Astrocyte of the cerebellum (primary cell): ENCODE data around the gene COQ6.
"Not testable (repeated sequence)": the region's sequence is repeated elsewhere in the genome, so short reads cannot be mapped to it uniquely, and the experiment has no call there.

Experiments used
- DNase-seq: peaks from one replicate; pipeline ENCODE4 v3.0.0-alpha.2; 2011; ENCODE audit warnings: low read depth
- H3K4me3 ChIP-seq: 2 replicates; pipeline ENCODE4 v1.5.1; 2011; ENCODE audit warnings: mild to moderate bottlenecking, low read depth, low read length, moderate library complexity
- CTCF ChIP-seq: IDR thresholded peaks from 2 replicates; pipeline ENCODE4 v1.5.1; 2012; ENCODE audit warnings: low read length, low read depth, moderate library complexity, mild to moderate bottlenecking; ENCODE audit errors: missing control alignments
- in situ Hi-C: cut with HindIII; loops from 2 replicates; pipeline ENCODE4 v1.10.0; 2017; ENCODE audit warnings: low sequenced_read_pairs

COQ6 gene

GRCh38 chr14:73949752-73950734 lies at the start of gene COQ6, which contains the start of gene FAM161B:
TSS of gene COQ6 (plus strand) at chr14:73950302. CDS start at chr14:73950333, 31 bp downstream.
TSS of gene FAM161B (minus strand) at chr14:73950094. CDS start at chr14:73950026, 68 bp downstream.
- peak within 1 kb of the TSS; percentile 97 for H3K4me3 ChIP-seq
- peak; percentile 93 for DNase-seq
- TF ChIP-seq CTCF: peak; percentile 18
- in situ Hi-C loops: no loop called here

DNA sequence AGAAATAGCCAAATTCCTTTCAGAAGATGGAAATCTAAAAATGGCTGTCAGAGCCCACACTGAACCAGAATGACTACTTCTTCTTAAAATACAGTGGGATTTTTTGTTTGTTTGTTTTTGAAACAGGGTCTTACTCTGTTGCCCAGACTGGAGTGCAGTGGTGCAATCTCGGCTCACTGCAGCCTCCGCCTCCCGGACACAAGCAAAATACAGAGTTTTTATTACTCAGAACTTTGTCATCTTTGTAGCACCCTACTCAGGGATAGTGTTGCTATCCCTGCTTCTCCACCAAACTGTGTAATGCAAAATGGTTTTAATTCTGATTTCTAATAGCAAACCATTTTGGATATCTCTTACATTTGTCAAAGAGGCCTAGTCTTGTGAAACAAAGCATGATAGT lies 47.1 kb upstream of the COQ6 start:
- in situ Hi-C loops: no loop called here
- no peak for DNase-seq
- H3K4me3 ChIP-seq: no peak overlapping the region
- TF ChIP-seq CTCF: no peak

- no peak overlapping the region for H3K4me3 ChIP-seq
- no peak for DNase-seq
- no peak for TF ChIP-seq CTCF
- in situ Hi-C loops: no loop called here
Observed at GRCh38 chr14:73909681-73910080, 40.4 kb upstream of the COQ6 start.

DNA sequence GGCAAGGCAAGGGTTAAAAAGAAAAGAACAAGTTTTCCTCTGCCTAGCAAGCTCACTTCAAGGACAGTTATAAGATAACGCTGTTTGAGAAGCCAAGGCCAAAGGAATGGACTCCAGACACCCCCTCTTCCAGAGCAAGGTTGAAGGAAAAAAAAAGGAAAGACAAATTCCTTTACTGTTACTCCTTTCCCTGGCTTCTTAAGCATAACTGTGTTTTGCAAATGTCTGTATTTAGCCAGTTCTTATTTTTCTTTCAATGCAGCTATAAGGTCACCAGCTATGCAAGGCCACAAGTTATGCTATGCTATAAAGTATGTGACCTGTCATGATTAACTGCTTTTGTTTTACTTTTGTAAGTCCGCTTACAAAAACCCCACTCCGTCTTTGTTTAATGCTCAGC lies 36.8 kb upstream of the COQ6 start:
- DNase-seq: no peak
- no peak for TF ChIP-seq CTCF
- in situ Hi-C loops: no loop called here
- no peak overlapping the region for H3K4me3 ChIP-seq

- no peak overlapping the region for H3K4me3 ChIP-seq
- in situ Hi-C loops: no loop called here
- TF ChIP-seq CTCF: no peak
Observed at GRCh38 chr14:73916324-73916723, 33.8 kb upstream of the COQ6 start.

DNA sequence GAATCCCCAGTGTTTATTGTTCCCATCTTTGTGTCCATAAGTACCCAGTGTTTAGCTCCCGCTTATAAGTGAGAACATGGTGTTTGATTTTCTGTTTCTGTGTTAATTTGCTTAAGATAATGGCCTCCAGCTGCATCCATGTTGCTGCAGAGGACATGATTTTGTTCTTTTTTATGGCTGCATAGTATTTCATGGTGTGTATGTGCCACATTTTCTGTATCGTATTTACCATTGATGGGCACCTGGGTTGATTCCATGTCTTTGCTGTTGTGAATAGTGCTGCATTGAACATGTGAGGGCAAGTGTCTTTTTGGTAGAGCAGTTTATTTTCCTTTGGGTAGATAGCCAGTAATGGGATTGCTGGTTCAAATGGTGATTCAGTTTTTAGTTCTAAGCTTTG lies 30.6 kb upstream of the COQ6 start:
- DNase-seq, H3K4me3 ChIP-seq, in situ Hi-C loops: not testable (repeated sequence)

More at GRCh38 chr14:73916324-73916723, 33.8 kb upstream of the COQ6 start:
- no peak for DNase-seq

DNA sequence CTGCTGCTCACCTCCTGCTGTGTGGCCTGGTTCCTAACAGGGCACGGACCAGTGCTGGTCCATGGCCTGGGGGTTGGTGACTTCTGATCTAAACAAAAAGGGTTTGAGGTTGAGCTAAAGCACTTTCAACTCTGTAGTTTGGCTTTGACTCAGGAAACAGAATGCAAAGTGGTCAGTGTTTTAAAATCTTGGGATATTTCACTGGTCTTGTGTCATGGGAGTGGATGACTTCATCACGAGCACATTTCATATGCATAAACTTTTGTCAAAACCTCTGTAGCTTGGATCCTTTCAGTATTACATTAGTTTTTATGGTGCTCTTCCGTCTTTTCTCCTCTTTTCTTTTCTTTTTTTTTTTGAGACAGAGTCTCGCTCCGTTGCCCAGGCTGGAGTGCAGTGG lies 25.8 kb upstream of the COQ6 start:
- H3K4me3 ChIP-seq: no peak overlapping the region
- no peak for DNase-seq
- in situ Hi-C loops: no loop called here
- TF ChIP-seq CTCF: no peak
